ENCODE measurements around the gene ZMYND8. TPM values are rescaled to one million over a fixed set of nuclear protein-coding genes. Genes with fewer than 3 reads are reported as not detected.

ZMYND8 gene
- total RNA-seq, 2 experiments from 2014 or later, result 33.0 to 34.3 TPM

GRCh38 chr20:47318027-47318585 lies 38.4 kb downstream of the ZMYND8 start:
- H3K4me1 ChIP-seq (ENCODE audit: insufficient read depth, low read length), result peaks cover 53% of the 10 kb centered on the region
- Mint-ChIP-seq H3K36me3 (ENCODE audit: low read depth) (peaks cover 22% of the 10 kb centered on the region), H3K4me3 (peak overlapping the region; percentile 35), H3K4me1 (ENCODE audit: low read depth) (peaks cover 74% of the 10 kb centered on the region), H3K27ac (peak overlapping the region; percentile 81), H3K9me3 (no peaks in the 10 kb centered on the region), H3K27me3 (no peaks in the 10 kb centered on the region)
- H3K27me3 ChIP-seq (ENCODE audit: control insufficient read depth in 1 of 2, insufficient read depth in 2 of 2, low read length in 2 of 2), result no peaks in the 10 kb centered on the region
- H3K4me3 ChIP-seq (ENCODE audit: low read length), result no peak overlapping the region
- peaks cover 6% of the 10 kb centered on the region for H3K36me3 ChIP-seq (ENCODE audit: insufficient read depth, low read length)
- CTCF ChIA-PET, result interaction anchor here (1.0 to 2.4 kb wide), 2 partner anchors 63 to 66 kb away, joined by 3 to 16 read pairs; no protein-coding TSS in a partner anchor
- no peaks in the 10 kb centered on the region for H3K9me3 ChIP-seq (ENCODE audit: control insufficient read depth in 1 of 2, insufficient read depth in 1 of 2, low read length in 2 of 2)
- TF ChIP-seq CTCF (IDR thresholded peaks at IDR 0.05), result no peak
- POLR2A ChIA-PET, result interaction anchor here (1.5 kb wide), 1 partner anchor 38 kb away, joined by 9 read pairs; the partner anchor contains the start of gene ZMYND8
- ATAC-seq (ENCODE audit: poor library complexity) (no peak), DNase-seq (no peak)
- intact Hi-C loops (cut with DNase I, micrococcal nuclease), result loop anchor here in 1 of 2 experiments (5.0 kb wide), 1 partner anchor 34 kb away; no protein-coding TSS in a partner anchor
- H3K27ac ChIP-seq (ENCODE audit: low read depth in 1 of 2, low read length in 2 of 2), result peak overlapping the region in 1 of 2 donors; percentile 42

- H3K4me1 Mint-ChIP-seq (ENCODE audit: low read depth), result peaks cover 72% of the 10 kb centered on the region
Observed at GRCh38 chr20:47317127-47317895, 39.2 kb downstream of the ZMYND8 start.

More at GRCh38 chr20:47317127-47317895, 39.2 kb downstream of the ZMYND8 start:
- Histone ChIP-seq H3K4me1 (ENCODE audit: insufficient read depth, low read length) (peaks cover 53% of the 10 kb centered on the region), H3K36me3 (ENCODE audit: insufficient read depth, low read length) (peaks cover 6% of the 10 kb centered on the region), H3K27ac (ENCODE audit: low read depth in 1 of 2, low read length in 2 of 2) (peak overlapping the region; percentile 37 to 42), H3K9me3 (ENCODE audit: control insufficient read depth in 1 of 2, insufficient read depth in 1 of 2, low read length in 2 of 2) (no peaks in the 10 kb centered on the region), H3K27me3 (ENCODE audit: control insufficient read depth in 1 of 2, insufficient read depth in 2 of 2, low read length in 2 of 2) (no peaks in the 10 kb centered on the region), H3K4me3 (ENCODE audit: low read length) (no peak overlapping the region)
- CTCF ChIA-PET, result interaction anchor here (1.0 to 2.4 kb wide), 3 partner anchors 44 to 67 kb away, joined by 3 to 16 read pairs (median 3); no protein-coding TSS in a partner anchor
- DNase-seq, result peak in 13 of 14 experiments; percentile 15 to 71 (median 47)
- Mint-ChIP-seq H3K4me3 (peak overlapping the region; percentile 38), H3K9me3 (no peaks in the 10 kb centered on the region), H3K27me3 (no peaks in the 10 kb centered on the region), H3K27ac (peak overlapping the region; percentile 81), H3K36me3 (ENCODE audit: low read depth) (peaks cover 25% of the 10 kb centered on the region)
- intact Hi-C loops (cut with DNase I, micrococcal nuclease), result loop anchor here in 1 of 2 experiments (5.0 kb wide), 1 partner anchor 35 kb away; no protein-coding TSS in a partner anchor
- no peak for TF ChIP-seq CTCF (IDR thresholded peaks at IDR 0.05)
- POLR2A ChIA-PET, result interaction anchor here (1.5 kb wide), 1 partner anchor 39 kb away, joined by 9 read pairs; the partner anchor contains the start of gene ZMYND8
- peak; percentile 75 for ATAC-seq (ENCODE audit: poor library complexity)
